Tibial nerve (tissue), 4 donors: ENCODE measurements around the gene PHF2. TPM values are rescaled to one million over a fixed set of nuclear protein-coding genes. Genes with fewer than 3 reads are reported as not detected.
A peak's percentile ranks its signal among the peaks of the same experiment; 100 is the strongest.
"Not testable (repeated sequence)": the region's sequence is repeated elsewhere in the genome, so short reads cannot be mapped to it uniquely, and the experiment has no call there.

Source experiments
- DNase-seq, 2 donors: peaks; one replicate each; pipeline ENCODE4 v3.0.0-alpha.2; 2019; ENCODE audit warnings: low spot score in 2 of 2
- H3K27ac ChIP-seq, 4 donors: fragments of 200-600 bp; sonication (generic) in 3 of 4; one replicate each; pipeline ENCODE4 v1.5.1; 2017 to 2019; ENCODE audit warnings: mild to moderate bottlenecking in 1 of 4
- H3K27me3 ChIP-seq, 2 donors: fragments of 200-600 bp; sonication (generic) in 1 of 2; one replicate each; pipeline versions ENCODE4 v1.5.1 to v1.6.0; 2017 to 2019
- H3K36me3 ChIP-seq, 3 donors: fragments of 200-600 bp; sonication (generic); one replicate each; pipeline ENCODE4 v1.5.1; 2018 to 2019
- H3K4me1 ChIP-seq, 4 donors: fragments of 200-600 bp; sonication (generic) in 3 of 4; one replicate each; pipeline ENCODE4 v1.5.1; 2017 to 2019
- H3K4me3 ChIP-seq, 4 donors: fragments of 200-600 bp; sonication (generic) in 3 of 4; one replicate each; pipeline ENCODE4 v1.5.1; 2017 to 2019; ENCODE audit warnings: mild to moderate bottlenecking in 1 of 4, moderate library complexity in 1 of 4
- H3K9me3 ChIP-seq, 4 donors: fragments of 200-600 bp; sonication (generic) in 3 of 4; one replicate each; pipeline ENCODE4 v1.5.1; 2017 to 2019
- EP300 ChIP-seq, 2 donors: sonication (generic); formaldehyde crosslinking; IDR thresholded peaks; one replicate each; pipeline ENCODE4 v1.6.1; 2017; ENCODE audit warnings: antibody characterized with exemption in 2 of 2, mild to moderate bottlenecking in 1 of 2
- POLR2A ChIP-seq, 2 donors: fragments of 450-650 bp; IDR thresholded peaks; one replicate each; pipeline ENCODE4 v1.6.1; 2017; ENCODE audit warnings: antibody characterized with exemption in 2 of 2, mild to moderate bottlenecking in 2 of 2, moderate library complexity in 2 of 2
- WGBS, 2 donors: methylation state at CpG; one replicate each; pipeline ENCODE4 v1.1.5; 2018; 5-methylcytosine and 5-hydroxymethylcytosine counted together
- total RNA-seq, 4 donors: library from RNA; depleted of rRNA; stranded (reverse); fragments of >200 nt; gene quantifications; one replicate each; pipeline ENCODE4 v1.1.0, GENCODE V29; 2016
- TF ChIP-seq, protein P1 (sequence below), 5 experiments: fragments of 200-600 bp in 3 of 5; fragments of 450-650 bp in 2 of 5; sonication (generic) in 3 of 5; IDR thresholded peaks; one replicate each; pipeline ENCODE4 v1.5.1; 2016 to 2019; ENCODE audit warnings: antibody characterized with exemption in 5 of 5, mild to moderate bottlenecking in 3 of 5, moderate library complexity in 2 of 5

The PHF2 gene
- total RNA-seq, 4 donors from 2014 or later: 36.6 to 41.7 (median 38.6) TPM

DNA sequence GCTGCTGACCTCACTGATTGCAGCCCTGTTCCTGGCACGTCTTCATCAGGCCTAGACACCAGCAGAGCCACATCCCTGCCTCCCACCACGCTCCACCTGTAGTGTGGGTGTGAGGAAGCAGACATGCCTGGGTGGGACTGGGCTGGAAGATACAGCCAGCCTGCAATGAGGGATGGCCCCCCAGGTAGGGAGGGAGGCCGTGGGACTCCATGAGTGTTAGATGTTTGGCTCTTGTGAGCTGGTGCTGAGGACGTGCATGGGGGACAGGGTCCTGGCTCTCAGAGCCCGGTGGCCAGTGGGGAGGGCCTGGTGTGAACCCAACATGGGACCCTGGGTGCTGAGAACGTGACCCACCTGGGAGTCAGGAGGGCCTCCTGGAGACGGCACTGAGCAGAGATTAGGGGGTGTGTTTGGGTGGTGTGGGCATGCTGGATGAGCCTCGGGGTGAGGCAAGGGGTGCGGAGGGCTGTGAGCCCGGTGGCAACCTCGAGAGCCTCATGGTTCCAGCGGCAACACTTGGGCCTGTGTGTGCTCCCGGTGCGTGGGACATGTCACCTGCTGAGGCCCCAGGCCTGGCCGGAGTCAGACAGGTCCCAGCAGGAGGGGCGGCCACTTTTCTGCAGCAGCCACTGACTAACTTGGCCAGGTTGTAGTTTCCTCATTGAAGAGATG is 87.6 kb downstream of the PHF2 start:
- DNase-seq: peak in 1 of 2 donors; percentile 8
- WGBS, 2 donors: 86% methylated on average over 14 to 15 of the region's 16 CpGs

DNA sequence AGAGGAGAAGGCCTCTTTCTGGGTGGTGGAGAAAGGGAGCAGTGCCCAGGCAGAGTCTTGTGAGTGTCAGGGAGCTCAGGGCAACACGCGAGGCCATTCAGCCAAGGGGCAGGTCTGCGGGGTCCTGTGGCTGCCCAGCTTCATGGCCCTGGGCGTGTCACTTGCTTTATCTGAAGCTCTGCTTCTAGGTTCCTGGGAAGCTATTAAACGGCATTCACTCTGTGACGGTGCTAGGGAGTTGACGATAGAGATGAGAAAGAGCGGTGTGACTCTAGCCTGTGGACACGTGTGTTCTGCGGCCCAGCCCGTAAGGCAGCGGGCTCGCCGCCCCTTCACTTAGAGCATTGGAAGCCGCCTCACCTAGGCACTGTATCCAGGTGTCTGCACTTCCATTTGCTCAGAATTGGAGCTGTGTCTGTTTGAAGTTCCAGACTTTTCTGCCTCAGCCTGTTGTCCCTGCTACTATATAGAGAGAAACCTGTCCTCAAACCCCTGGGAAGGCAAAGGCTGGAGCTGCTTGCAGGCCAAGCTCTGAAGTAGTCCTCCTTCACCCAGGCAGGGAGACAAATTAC is 88.3 kb downstream of the PHF2 start:
- 94 to 95% methylated on average over 14 to 15 of the region's 15 CpGs for WGBS, 2 donors
- no peaks in the 10 kb centered on the region for H3K27me3 ChIP-seq
- no peak overlapping the region for H3K4me3 ChIP-seq
- no peaks in the 10 kb centered on the region for H3K9me3 ChIP-seq
- H3K27ac ChIP-seq: no peak overlapping the region
- peaks cover 3 to 91% (median 10%) of the 10 kb centered on the region in 3 donors for H3K36me3 ChIP-seq
- TF ChIP-seq, protein P1, sequence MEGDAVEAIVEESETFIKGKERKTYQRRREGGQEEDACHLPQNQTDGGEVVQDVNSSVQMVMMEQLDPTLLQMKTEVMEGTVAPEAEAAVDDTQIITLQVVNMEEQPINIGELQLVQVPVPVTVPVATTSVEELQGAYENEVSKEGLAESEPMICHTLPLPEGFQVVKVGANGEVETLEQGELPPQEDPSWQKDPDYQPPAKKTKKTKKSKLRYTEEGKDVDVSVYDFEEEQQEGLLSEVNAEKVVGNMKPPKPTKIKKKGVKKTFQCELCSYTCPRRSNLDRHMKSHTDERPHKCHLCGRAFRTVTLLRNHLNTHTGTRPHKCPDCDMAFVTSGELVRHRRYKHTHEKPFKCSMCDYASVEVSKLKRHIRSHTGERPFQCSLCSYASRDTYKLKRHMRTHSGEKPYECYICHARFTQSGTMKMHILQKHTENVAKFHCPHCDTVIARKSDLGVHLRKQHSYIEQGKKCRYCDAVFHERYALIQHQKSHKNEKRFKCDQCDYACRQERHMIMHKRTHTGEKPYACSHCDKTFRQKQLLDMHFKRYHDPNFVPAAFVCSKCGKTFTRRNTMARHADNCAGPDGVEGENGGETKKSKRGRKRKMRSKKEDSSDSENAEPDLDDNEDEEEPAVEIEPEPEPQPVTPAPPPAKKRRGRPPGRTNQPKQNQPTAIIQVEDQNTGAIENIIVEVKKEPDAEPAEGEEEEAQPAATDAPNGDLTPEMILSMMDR (IDR thresholded peaks at IDR 0.05): no peak
- no peak for TF ChIP-seq POLR2A (IDR thresholded peaks at IDR 0.05)
- TF ChIP-seq EP300 (IDR thresholded peaks at IDR 0.05): no peak
- no peak for DNase-seq
- no peaks in the 10 kb centered on the region for H3K4me1 ChIP-seq

More for the DNA sequence above, 87.6 kb downstream of the PHF2 start:
- no peaks in the 10 kb centered on the region for H3K4me1 ChIP-seq
- no peak overlapping the region for H3K4me3 ChIP-seq
- H3K9me3 ChIP-seq: no peaks in the 10 kb centered on the region
- H3K27me3 ChIP-seq: no peaks in the 10 kb centered on the region
- H3K27ac ChIP-seq: no peak overlapping the region
- no peak for TF ChIP-seq POLR2A (IDR thresholded peaks at IDR 0.05)
- no peak for TF ChIP-seq EP300 (IDR thresholded peaks at IDR 0.05)
- TF ChIP-seq, protein P1 (IDR thresholded peaks at IDR 0.05): no peak
- H3K36me3 ChIP-seq: peaks cover 3 to 93% (median 12%) of the 10 kb centered on the region in 3 donors

DNA sequence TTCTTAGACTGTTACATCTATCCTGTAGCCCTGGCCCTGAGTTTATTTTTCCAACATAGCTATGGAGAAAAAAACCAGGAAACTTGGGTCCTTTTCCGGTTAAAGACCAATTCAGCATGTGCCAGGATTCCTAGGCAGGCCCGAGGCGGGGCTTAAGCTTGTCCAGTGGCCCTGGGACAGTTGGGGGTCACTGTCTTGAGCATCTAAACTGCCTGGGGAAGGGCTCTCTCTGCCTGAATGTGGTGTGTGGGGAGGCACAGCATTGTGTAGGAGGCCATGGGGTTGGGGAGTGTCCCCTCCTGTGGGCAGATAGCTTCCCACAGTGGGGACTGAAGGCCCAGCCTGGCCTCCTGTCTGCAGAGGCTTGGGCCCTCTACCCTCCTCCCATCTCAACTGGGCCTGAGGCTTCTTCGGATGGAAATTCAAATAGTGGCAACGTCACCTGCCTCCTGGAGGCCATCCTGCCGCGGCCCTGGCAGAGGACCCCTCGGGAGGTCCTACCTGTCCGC is 88.8 kb downstream of the PHF2 start:
- Histone ChIP-seq H3K4me1 (no peaks in the 10 kb centered on the region), H3K9me3 (no peaks in the 10 kb centered on the region), H3K4me3 (no peak overlapping the region), H3K36me3 (peaks cover 3 to 85% (median 8%) of the 10 kb centered on the region in 3 donors), H3K27ac (no peak overlapping the region), H3K27me3 (no peaks in the 10 kb centered on the region)
- peak in 1 of 2 donors; percentile 7 for DNase-seq
- WGBS, 2 donors: 76 to 90% methylated on average over 7 to 9 of the region's 9 CpGs
- TF ChIP-seq, protein P1 (IDR thresholded peaks at IDR 0.05): no peak
- TF ChIP-seq EP300 (IDR thresholded peaks at IDR 0.05) (no peak), POLR2A (IDR thresholded peaks at IDR 0.05) (no peak)

DNA sequence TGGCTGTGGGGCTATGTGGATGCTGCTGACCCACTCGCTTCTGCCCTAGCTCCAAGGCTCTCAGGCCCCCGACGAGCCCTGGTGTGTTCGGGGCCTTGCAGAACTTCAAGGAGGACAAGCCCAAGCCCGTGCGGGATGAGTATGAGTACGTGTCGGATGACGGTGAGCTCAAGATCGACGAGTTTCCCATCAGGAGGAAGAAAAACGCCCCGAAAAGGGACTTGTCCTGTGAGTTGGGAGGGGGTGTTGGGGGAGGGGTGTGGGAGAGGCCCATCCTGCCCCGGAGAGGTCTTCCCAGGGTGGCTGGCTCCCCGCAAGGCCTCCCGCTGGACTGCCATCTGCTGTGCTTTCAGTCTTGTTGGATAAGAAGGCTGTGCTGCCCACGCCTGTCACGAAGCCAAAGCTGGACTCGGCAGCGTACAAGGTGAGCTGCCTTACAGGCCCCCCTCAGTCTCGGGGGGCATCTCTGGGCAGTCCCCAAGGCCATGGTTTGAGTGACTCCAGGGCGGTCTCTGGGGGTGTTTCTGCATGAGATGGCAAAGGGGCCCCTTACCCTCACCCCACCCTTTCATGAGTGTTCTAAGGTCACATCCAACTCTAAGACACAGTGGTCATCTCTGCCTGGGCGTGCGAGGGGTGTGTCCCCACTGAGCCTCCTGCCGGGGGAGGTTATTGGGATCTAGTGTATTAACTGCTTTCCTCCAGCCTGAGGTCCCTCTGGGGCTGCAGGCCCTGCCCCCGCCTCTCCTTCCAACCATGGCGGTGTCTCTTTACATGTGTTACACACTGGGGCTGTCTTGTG is 89.5 kb downstream of the PHF2 start:
- DNase-seq: peak in 1 of 2 donors; percentile 3
- peaks cover 3 to 79% (median 8%) of the 10 kb centered on the region in 3 donors for H3K36me3 ChIP-seq
- TF ChIP-seq EP300 (IDR thresholded peaks at IDR 0.05) (no peak), POLR2A (IDR thresholded peaks at IDR 0.05) (no peak)
- TF ChIP-seq, protein P1 (IDR thresholded peaks at IDR 0.05): no peak
- no peak overlapping the region for H3K4me3 ChIP-seq
- H3K27me3 ChIP-seq: no peaks in the 10 kb centered on the region
- 91 to 92% methylated on average over 26 to 27 of the region's 27 CpGs for WGBS, 2 donors
- H3K9me3 ChIP-seq: no peaks in the 10 kb centered on the region
- no peak overlapping the region for H3K27ac ChIP-seq
- H3K4me1 ChIP-seq: no peaks in the 10 kb centered on the region

DNA sequence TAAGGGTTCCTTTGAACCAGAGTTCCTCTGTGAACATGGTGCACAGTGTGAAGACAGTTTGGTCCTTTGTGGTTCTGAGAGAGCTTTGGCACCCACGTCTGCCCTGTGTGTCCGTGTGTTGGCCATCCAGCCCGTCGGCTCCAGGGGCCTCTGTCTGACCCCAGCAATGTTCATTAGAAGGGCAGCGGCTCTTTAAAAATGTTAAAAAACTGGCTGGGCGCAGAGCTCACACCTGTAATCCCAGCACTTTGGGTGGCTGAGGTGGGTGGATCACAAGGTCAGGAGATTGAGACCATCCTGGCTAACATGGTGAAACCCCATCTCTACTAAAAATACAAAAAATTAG is 90.0 kb downstream of the PHF2 start:
- H3K36me3 ChIP-seq: peaks cover 3 to 74% (median 8%) of the 10 kb centered on the region in 3 donors
- not testable (repeated sequence) for H3K4me3 ChIP-seq, H3K27ac ChIP-seq, H3K4me1 ChIP-seq, H3K9me3 ChIP-seq, H3K27me3 ChIP-seq, DNase-seq
- 85 to 88% methylated on average over 6 of the region's 6 CpGs for WGBS, 2 donors
